NCI-H187 treated with DMSO at 0.1 percent for 48 hours (cell line): Measurements from ENCODE around the gene TBCD.

Source experiments
- DNase-seq: peaks from one replicate; lab custom pipeline; 2025; lab: John Stamatoyannopoulos, UW

TBCD gene

GRCh38 chr17:82925336-82925735, 173.5 kb downstream of the TBCD start:
- DNase-seq: no peak

- DNase-seq: no peak
These were observed 174.2 kb downstream of the TBCD start for GRCh38 chr17:82926081-82926480.

GRCh38 chr17:82926716-82927115, 174.9 kb downstream of the TBCD start:
- DNase-seq: no peak

- no peak for DNase-seq
These were observed 175.4 kb downstream of the TBCD start for GRCh38 chr17:82927311-82927660.

GRCh38 chr17:82927661-82928601, 176.1 kb downstream of the TBCD start:
- no peak for DNase-seq

GRCh38 chr17:82929011-82929622, 177.3 kb downstream of the TBCD start:
- DNase-seq: no peak

GRCh38 chr17:82929676-82930042, 177.8 kb downstream of the TBCD start:
- DNase-seq: no peak

GRCh38 chr17:82930043-82930923, 178.4 kb downstream of the TBCD start:
- no peak for DNase-seq

GRCh38 chr17:82930924-82931698, 179.2 kb downstream of the TBCD start:
- no peak for DNase-seq

- no peak for DNase-seq
These were observed 180.0 kb downstream of the TBCD start for GRCh38 chr17:82931699-82932517.

GRCh38 chr17:82932518-82933310, 180.8 kb downstream of the TBCD start:
- DNase-seq: no peak

GRCh38 chr17:82933911-82934310, 182.0 kb downstream of the TBCD start:
- DNase-seq: no peak

GRCh38 chr17:82935966-82936767, 184.3 kb downstream of the TBCD start:
- no peak for DNase-seq

GRCh38 chr17:82936768-82937171, 184.9 kb downstream of the TBCD start:
- DNase-seq: no peak

- no peak for DNase-seq
These were observed 185.8 kb downstream of the TBCD start for GRCh38 chr17:82937411-82938371.

GRCh38 chr17:82938486-82938872, 186.6 kb downstream of the TBCD start:
- no peak for DNase-seq

- DNase-seq: no peak
These were observed 187.2 kb downstream of the TBCD start for GRCh38 chr17:82938873-82939620.
